Osteoblast (primary cell): ENCODE results near the gene GTF3C4. TPM values are rescaled to one million over a fixed set of nuclear protein-coding genes. Genes with fewer than 3 reads are reported as not detected.

ENCODE experiments used
- DNase-seq: peaks from one replicate; pipeline ENCODE4 v3.0.0; 2011; ENCODE audit warnings: low spot score, mixed read lengths; ENCODE audit not compliant: insufficient read length; ENCODE audit errors: missing footprints
- H2AFZ ChIP-seq: 2 replicates; pipeline ENCODE4 v1.6.0; 2011; ENCODE audit warnings: mild to moderate bottlenecking, low read length
- H3K27ac ChIP-seq: 2 replicates; pipeline ENCODE4 v1.5.1; 2011; ENCODE audit warnings: mild to moderate bottlenecking, low read depth, low read length, moderate library complexity
- H3K27me3 ChIP-seq: 2 replicates; pipeline ENCODE4 v1.6.0; 2012; ENCODE audit warnings: mild to moderate bottlenecking, control low read depth, inconsistent platforms, low read length, moderate library complexity; ENCODE audit not compliant: insufficient read depth
- H3K36me3 ChIP-seq: 2 replicates; pipeline ENCODE4 v1.5.1; 2011; ENCODE audit warnings: mild to moderate bottlenecking, low read length, control low read depth, moderate library complexity; ENCODE audit not compliant: insufficient read depth
- H3K4me1 ChIP-seq: 2 replicates; pipeline ENCODE4 v1.5.1; 2011; ENCODE audit warnings: mild to moderate bottlenecking, low read length, control low read depth, moderate library complexity; ENCODE audit not compliant: insufficient read depth
- H3K4me2 ChIP-seq: 2 replicates; pipeline ENCODE4 v1.6.0; 2011; ENCODE audit warnings: mild to moderate bottlenecking, low read length; ENCODE audit not compliant: insufficient read depth
- H3K4me3 ChIP-seq: fragments of 200-600 bp; sonication (generic); 3 replicates; pipeline ENCODE4 v1.5.1; 2012; ENCODE audit warnings: mild to moderate bottlenecking, low read length, inconsistent platforms; ENCODE audit not compliant: insufficient read depth
- H3K79me2 ChIP-seq: 2 replicates; pipeline ENCODE4 v1.6.0; 2012; ENCODE audit warnings: mild to moderate bottlenecking, low read length, control low read depth, inconsistent platforms; ENCODE audit not compliant: insufficient read depth
- H3K9me3 ChIP-seq: 2 replicates; pipeline ENCODE4 v1.5.1; 2011; ENCODE audit warnings: low read depth, low read length, control low read depth
- H4K20me1 ChIP-seq: 2 replicates; pipeline ENCODE4 v1.6.0; 2012; ENCODE audit warnings: mild to moderate bottlenecking, low read length, control low read depth; ENCODE audit not compliant: insufficient read depth
- total RNA-seq: library from RNA; depleted of rRNA; stranded (reverse); fragments of >200 nt; gene quantifications from 2 replicates; pipeline ENCODE4 v1.2.3, GENCODE V29; 2012
- TF ChIP-seq, protein P1 (sequence below): IDR thresholded peaks from 2 replicates; pipeline ENCODE4 v1.5.1; 2011; ENCODE audit warnings: mild to moderate bottlenecking, low read depth, low read length, moderate library complexity; ENCODE audit errors: extremely low read depth

Gene GTF3C4
- total RNA-seq, 1 donor = 21.7 TPM

DNA sequence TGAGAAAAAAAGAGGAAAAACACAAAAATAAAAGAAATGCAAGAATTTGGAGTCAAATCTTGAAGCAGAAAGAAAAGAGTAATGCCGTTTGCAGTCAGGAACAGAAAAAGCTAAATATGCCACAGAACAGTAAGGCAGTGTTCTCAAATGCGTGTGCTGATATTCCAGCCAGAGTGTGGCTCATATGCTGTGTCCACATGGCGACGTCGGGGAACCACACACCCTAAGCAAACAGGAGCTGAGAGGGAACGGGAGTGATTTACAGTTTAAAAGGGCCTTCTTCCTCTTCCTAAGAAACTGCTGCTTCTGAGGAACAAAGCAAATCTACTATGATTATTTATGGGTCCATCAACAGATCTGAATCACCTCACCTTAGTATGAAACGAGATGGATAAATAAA, 43.2 kb upstream of the GTF3C4 start:
- TF ChIP-seq, protein P1, sequence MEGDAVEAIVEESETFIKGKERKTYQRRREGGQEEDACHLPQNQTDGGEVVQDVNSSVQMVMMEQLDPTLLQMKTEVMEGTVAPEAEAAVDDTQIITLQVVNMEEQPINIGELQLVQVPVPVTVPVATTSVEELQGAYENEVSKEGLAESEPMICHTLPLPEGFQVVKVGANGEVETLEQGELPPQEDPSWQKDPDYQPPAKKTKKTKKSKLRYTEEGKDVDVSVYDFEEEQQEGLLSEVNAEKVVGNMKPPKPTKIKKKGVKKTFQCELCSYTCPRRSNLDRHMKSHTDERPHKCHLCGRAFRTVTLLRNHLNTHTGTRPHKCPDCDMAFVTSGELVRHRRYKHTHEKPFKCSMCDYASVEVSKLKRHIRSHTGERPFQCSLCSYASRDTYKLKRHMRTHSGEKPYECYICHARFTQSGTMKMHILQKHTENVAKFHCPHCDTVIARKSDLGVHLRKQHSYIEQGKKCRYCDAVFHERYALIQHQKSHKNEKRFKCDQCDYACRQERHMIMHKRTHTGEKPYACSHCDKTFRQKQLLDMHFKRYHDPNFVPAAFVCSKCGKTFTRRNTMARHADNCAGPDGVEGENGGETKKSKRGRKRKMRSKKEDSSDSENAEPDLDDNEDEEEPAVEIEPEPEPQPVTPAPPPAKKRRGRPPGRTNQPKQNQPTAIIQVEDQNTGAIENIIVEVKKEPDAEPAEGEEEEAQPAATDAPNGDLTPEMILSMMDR = no peak
- no peak for DNase-seq
- no peaks in the 10 kb centered on the region for H3K79me2 ChIP-seq

DNA sequence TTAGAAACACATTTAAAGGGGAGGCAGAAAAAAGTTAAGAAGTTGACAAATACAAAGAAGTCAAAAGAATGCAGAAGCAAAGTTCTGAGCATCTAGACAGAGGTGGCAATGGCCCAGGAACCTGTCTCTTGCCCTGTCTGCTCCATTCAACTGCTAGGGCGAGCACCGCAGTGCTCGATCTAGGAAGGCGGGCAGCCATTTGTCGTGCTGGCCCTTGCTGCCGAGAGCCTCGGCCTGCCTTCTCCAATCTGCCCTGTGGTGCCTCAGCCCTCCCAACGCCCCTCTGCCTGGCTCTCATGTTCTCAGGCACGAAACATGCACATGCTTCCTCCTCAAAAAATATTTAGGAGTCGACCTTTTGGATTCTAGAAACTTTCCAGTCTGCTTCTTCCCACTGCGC, 42.7 kb upstream of the GTF3C4 start:
- Histone ChIP-seq H3K79me2 (no peaks in the 10 kb centered on the region), H3K4me1 (peaks cover 9% of the 10 kb centered on the region), H3K27ac (no peak overlapping the region), H3K9me3 (no peaks in the 10 kb centered on the region), H3K4me3 (no peak overlapping the region), H3K36me3 (peaks cover 23% of the 10 kb centered on the region), H4K20me1 (no peaks in the 10 kb centered on the region), H3K4me2 (no peak overlapping the region), H3K27me3 (no peaks in the 10 kb centered on the region), H2AFZ (no peak overlapping the region)
- TF ChIP-seq, protein P1 = no peak
- no peak for DNase-seq

More for the DNA sequence above, 43.2 kb upstream of the GTF3C4 start:
- Histone ChIP-seq H3K4me3 (no peak overlapping the region), H3K4me1 (peaks cover 9% of the 10 kb centered on the region), H2AFZ (no peak overlapping the region), H3K4me2 (no peak overlapping the region), H3K36me3 (peaks cover 26% of the 10 kb centered on the region), H3K27ac (no peak overlapping the region), H3K27me3 (no peaks in the 10 kb centered on the region), H3K9me3 (no peaks in the 10 kb centered on the region), H4K20me1 (no peaks in the 10 kb centered on the region)

DNA sequence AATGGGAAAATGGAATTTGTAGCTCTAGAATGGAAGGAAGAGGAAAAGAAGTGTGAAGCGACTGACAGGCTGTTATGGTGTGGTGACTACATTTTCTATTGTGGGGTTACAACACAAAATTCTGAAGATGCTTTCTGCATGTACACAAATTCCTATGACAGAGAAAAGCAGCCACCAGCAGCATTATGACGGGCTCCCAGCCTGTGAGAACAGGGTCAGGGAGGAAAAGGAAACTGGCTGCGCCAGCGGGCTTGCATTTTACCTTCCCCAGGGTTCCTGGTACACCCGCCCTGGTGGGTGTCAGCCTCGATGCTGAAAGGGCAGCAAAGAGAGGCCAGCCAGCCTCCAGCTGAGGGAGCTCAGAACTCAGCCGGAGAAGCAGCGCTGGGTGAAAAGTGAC, 41.5 kb upstream of the GTF3C4 start:
- Histone ChIP-seq H3K4me3 (no peak overlapping the region), H3K4me1 (peaks cover 9% of the 10 kb centered on the region), H3K27ac (no peak overlapping the region), H3K4me2 (no peak overlapping the region), H4K20me1 (no peaks in the 10 kb centered on the region), H3K9me3 (no peaks in the 10 kb centered on the region), H3K27me3 (no peaks in the 10 kb centered on the region), H3K79me2 (no peaks in the 10 kb centered on the region), H2AFZ (no peak overlapping the region), H3K36me3 (peaks cover 23% of the 10 kb centered on the region)
- TF ChIP-seq, protein P1 = no peak
- no peak for DNase-seq

DNA sequence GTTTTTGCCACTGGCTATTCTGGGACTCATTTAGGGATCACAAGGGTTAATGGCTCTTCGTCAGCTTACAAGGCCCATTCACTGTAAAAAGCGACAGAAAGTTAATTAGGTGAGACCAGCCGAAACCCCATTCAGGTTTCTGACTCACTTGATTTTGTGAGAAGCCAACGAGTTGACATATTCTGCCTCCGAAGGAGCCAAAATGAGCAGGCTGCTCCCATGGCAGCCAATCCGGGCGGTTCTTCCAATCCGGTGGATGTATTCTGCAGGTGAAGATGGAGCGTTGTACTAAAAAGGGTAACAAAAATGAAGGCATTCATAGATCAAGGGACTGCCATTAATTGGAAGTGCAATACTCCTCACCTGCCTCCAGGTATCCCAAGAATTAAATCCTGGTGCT, 40.1 kb upstream of the GTF3C4 start:
- Histone ChIP-seq H3K4me1 (peaks cover 9% of the 10 kb centered on the region), H3K4me2 (no peak overlapping the region), H3K9me3 (no peaks in the 10 kb centered on the region), H2AFZ (no peak overlapping the region), H3K79me2 (no peaks in the 10 kb centered on the region), H4K20me1 (no peaks in the 10 kb centered on the region), H3K27ac (no peak overlapping the region), H3K27me3 (no peaks in the 10 kb centered on the region), H3K36me3 (peaks cover 23% of the 10 kb centered on the region), H3K4me3 (no peak overlapping the region)
- TF ChIP-seq, protein P1 = no peak
- DNase-seq = no peak
